Epidermal melanocyte (primary cell): ENCODE data around the gene RSPH10B.
"Not testable (repeated sequence)": the region's sequence is repeated elsewhere in the genome, so short reads cannot be mapped to it uniquely, and the experiment has no call there.

Experiments
- DNase-seq: peaks from one replicate; pipeline ENCODE4 v3.0.0; 2011; ENCODE audit warnings: low spot score; ENCODE audit not compliant: insufficient read length

Gene RSPH10B

GRCh38 chr7:5926263-5926870, 44.1 kb downstream of the RSPH10B start:
- not testable (repeated sequence) for DNase-seq

- not testable (repeated sequence) for DNase-seq
Measured at GRCh38 chr7:5924630-5925029, 45.9 kb downstream of the RSPH10B start.

- DNase-seq: not testable (repeated sequence)
Measured at GRCh38 chr7:5924180-5924579, 46.3 kb downstream of the RSPH10B start.

- DNase-seq: not testable (repeated sequence)
Measured at GRCh38 chr7:5916529-5916928, 54.0 kb downstream of the RSPH10B start.

- DNase-seq: not testable (repeated sequence)
Measured at GRCh38 chr7:5908835-5909234, 61.7 kb downstream of the RSPH10B start.

GRCh38 chr7:5904726-5905125, 65.8 kb downstream of the RSPH10B start:
- DNase-seq: not testable (repeated sequence)

- DNase-seq: not testable (repeated sequence)
Measured at GRCh38 chr7:5903002-5903401, 67.5 kb downstream of the RSPH10B start.

- peak; percentile 17 for DNase-seq
Measured at GRCh38 chr7:5898480-5899224, 71.8 kb downstream of the RSPH10B start, which contains the start of gene CCZ1. CCZ1 (plus strand) TSS chr7:5898733; CDS start chr7:5898800, 67 bp downstream.

GRCh38 chr7:5897369-5897919, 73.0 kb downstream of the RSPH10B start:
- not testable (repeated sequence) for DNase-seq

GRCh38 chr7:5892498-5892897, 78.0 kb downstream of the RSPH10B start:
- DNase-seq: no peak

- not testable (repeated sequence) for DNase-seq
Measured at GRCh38 chr7:5890244-5890643, 80.2 kb downstream of the RSPH10B start.

GRCh38 chr7:5888021-5888420, 82.5 kb downstream of the RSPH10B start:
- not testable (repeated sequence) for DNase-seq

- DNase-seq: not testable (repeated sequence)
Measured at GRCh38 chr7:5884431-5884830, 86.1 kb downstream of the RSPH10B start.

- not testable (repeated sequence) for DNase-seq
Measured at GRCh38 chr7:5880106-5880505, 90.4 kb downstream of the RSPH10B start.

GRCh38 chr7:5879591-5879990, 90.9 kb downstream of the RSPH10B start:
- DNase-seq: not testable (repeated sequence)
